DLD1 (cell line): ENCODE data around the gene CYCS.
"Not testable (repeated sequence)": the region's sequence is repeated elsewhere in the genome, so short reads cannot be mapped to it uniquely, and the experiment has no call there.

Experiments
- in situ Hi-C: cut with HindIII; loops from 2 replicates; pipeline ENCODE4 v1.10.0; 2017; ENCODE audit warnings: low sequenced_read_pairs

CYCS gene

GRCh38 chr7:25125137-25125946 lies at the start of gene CYCS:
CYCS (minus strand) TSS chr7:25125260; CDS start chr7:25124119, 1,141 bp downstream.
- in situ Hi-C loops = no loop called here

- in situ Hi-C loops = no loop called here
These were observed 48.1 kb upstream of the CYCS start for GRCh38 chr7:25173184-25173583.

- in situ Hi-C loops = no loop called here
These were observed 46.5 kb upstream of the CYCS start for GRCh38 chr7:25171516-25171915.

- in situ Hi-C loops = no loop called here
These were observed 46.0 kb upstream of the CYCS start for GRCh38 chr7:25171071-25171470.

- in situ Hi-C loops = no loop called here
These were observed 44.6 kb upstream of the CYCS start for GRCh38 chr7:25169683-25170082.

- in situ Hi-C loops = no loop called here
These were observed 43.1 kb upstream of the CYCS start for GRCh38 chr7:25168145-25168544.

- in situ Hi-C loops = no loop called here
These were observed 42.3 kb upstream of the CYCS start for GRCh38 chr7:25167262-25167843.

- in situ Hi-C loops = not testable (repeated sequence)
These were observed 35.0 kb upstream of the CYCS start for GRCh38 chr7:25159983-25160596.

- in situ Hi-C loops = no loop called here
These were observed 33.9 kb upstream of the CYCS start for GRCh38 chr7:25158966-25159365.

- in situ Hi-C loops = no loop called here
These were observed 26.7 kb upstream of the CYCS start for GRCh38 chr7:25151773-25152172.

- in situ Hi-C loops = no loop called here
These were observed 24.8 kb upstream of the CYCS start for GRCh38 chr7:25149836-25150235.

- in situ Hi-C loops = no loop called here
These were observed 23.9 kb upstream of the CYCS start for GRCh38 chr7:25148772-25149575.

- in situ Hi-C loops = no loop called here
These were observed 18.7 kb upstream of the CYCS start for GRCh38 chr7:25143763-25144162.

- in situ Hi-C loops = no loop called here
These were observed 14.5 kb upstream of the CYCS start for GRCh38 chr7:25139536-25139935.

- in situ Hi-C loops = no loop called here
These were observed 9.4 kb upstream of the CYCS start for GRCh38 chr7:25134358-25135010.

- in situ Hi-C loops = no loop called here
These were observed 7.4 kb upstream of the CYCS start for GRCh38 chr7:25132430-25132829.

GRCh38 chr7:25126751-25127150 lies 1.7 kb upstream of the CYCS start:
- in situ Hi-C loops = no loop called here

GRCh38 chr7:25124465-25125136 lies 459 bp downstream of the CYCS start:
- in situ Hi-C loops = no loop called here

GRCh38 chr7:25122373-25122772 lies 2.7 kb downstream of the CYCS start:
- in situ Hi-C loops = no loop called here

GRCh38 chr7:25121599-25121998 lies 3.5 kb downstream of the CYCS start:
- in situ Hi-C loops = no loop called here
